ENCODE measurements around the gene GPAM. TPM values are rescaled to one million over a fixed set of nuclear protein-coding genes. Genes with fewer than 3 reads are reported as not detected.
"Not testable (repeated sequence)": the region's sequence is repeated elsewhere in the genome, so short reads cannot be mapped to it uniquely, and the experiment has no call there.

Gene GPAM, protein sequence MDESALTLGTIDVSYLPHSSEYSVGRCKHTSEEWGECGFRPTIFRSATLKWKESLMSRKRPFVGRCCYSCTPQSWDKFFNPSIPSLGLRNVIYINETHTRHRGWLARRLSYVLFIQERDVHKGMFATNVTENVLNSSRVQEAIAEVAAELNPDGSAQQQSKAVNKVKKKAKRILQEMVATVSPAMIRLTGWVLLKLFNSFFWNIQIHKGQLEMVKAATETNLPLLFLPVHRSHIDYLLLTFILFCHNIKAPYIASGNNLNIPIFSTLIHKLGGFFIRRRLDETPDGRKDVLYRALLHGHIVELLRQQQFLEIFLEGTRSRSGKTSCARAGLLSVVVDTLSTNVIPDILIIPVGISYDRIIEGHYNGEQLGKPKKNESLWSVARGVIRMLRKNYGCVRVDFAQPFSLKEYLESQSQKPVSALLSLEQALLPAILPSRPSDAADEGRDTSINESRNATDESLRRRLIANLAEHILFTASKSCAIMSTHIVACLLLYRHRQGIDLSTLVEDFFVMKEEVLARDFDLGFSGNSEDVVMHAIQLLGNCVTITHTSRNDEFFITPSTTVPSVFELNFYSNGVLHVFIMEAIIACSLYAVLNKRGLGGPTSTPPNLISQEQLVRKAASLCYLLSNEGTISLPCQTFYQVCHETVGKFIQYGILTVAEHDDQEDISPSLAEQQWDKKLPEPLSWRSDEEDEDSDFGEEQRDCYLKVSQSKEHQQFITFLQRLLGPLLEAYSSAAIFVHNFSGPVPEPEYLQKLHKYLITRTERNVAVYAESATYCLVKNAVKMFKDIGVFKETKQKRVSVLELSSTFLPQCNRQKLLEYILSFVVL
- total RNA-seq = 1 to 10 TPM; 3.8 to 5.5 TPM

DNA sequence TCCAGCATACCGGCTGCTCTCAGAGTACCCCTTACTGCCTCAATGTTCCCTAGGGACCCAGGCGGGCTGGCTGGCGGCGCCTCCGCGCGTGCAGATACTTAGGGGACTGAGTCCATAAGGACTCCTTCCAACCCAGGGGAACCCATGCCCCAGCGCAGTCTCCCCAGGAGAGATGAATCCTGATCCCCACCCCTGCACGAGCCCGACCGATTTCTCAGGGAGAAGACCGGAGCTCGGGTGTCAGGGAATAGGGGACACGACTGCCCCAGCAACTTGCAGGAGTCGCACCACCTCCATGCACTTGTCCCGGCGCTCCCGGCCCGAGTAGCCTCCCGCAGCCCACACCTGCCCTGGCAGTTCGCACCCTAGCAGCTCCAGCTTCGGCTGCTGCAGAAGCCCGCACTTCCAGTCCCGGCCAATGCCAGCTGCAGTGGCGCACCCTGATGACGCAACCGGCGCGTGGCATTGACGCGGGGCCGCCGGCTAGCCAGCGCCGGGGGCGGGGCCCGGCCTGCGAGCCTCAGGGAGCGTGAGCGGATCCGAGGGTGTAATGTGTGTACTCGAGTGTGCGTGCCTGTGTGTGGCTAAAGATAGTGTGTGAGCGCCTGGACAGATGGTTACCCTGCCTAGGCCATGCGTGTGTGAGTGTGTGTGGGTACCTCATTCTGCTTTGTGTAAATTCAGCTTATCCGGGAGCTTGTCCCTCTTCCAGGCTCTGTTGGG, at the start of gene GPAM:
GPAM (minus strand) TSS at position 437 of the 723 bp plus-strand sequence. CDS start 1,981 bp downstream, outside the sequence.
- H3K27ac Mint-ChIP-seq = peak within 1 kb of the TSS; percentile 81

DNA sequence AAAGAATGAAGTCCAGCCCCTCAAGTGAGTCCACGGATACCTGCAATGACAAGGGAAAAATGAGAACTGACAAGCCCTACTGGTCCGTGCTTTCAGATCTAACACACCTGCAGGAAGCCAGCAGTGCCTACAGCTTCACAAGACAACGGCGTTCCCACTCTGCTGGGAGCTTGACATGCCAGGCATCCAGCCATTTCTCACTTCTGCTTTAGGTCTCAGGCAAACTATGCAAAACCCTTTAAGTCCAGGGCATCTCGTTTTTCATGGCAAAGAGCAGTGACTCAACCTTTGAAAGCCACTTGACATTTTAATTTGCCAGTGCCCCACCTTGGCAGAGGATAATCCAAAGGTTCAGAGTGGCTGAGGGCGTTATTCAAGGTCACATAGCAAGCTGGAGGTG, 49.1 kb upstream of the GPAM start:
- DNase-seq = no peak
- no peaks in the 10 kb centered on the region for H3K36me3 Mint-ChIP-seq (ENCODE audit: low read depth)
- ChIA-PET POLR2A (no interaction called here), CTCF (no interaction called here)
- no peaks in the 10 kb centered on the region for H3K9me3 Mint-ChIP-seq
- peaks cover 2% of the 10 kb centered on the region for H3K4me1 Mint-ChIP-seq
- no peak overlapping the region for H3K4me3 Mint-ChIP-seq
- H3K27ac Mint-ChIP-seq = no peak overlapping the region
- H3K27me3 Mint-ChIP-seq = peaks cover 9% of the 10 kb centered on the region

More for the DNA sequence above, at the start of gene GPAM:
- H3K27me3 Mint-ChIP-seq = peaks cover 6% of the 10 kb centered on the region
- ChIA-PET CTCF (interaction anchor here (0.8 to 2.6 kb wide), 2 partner anchors 11 to 46 kb away, joined by 3 to 15 read pairs; no protein-coding TSS in a partner anchor), POLR2A (interaction anchor here (0.8 to 1.9 kb wide), 8 partner anchors 11 to 264 kb away, joined by 3 to 9 read pairs (median 4); partner anchors contain the start of genes VTI1A and ZDHHC6)
- peak within 1 kb of the TSS; percentile 93 for H3K4me3 Mint-ChIP-seq
- peaks cover 34% of the 10 kb centered on the region for H3K4me1 Mint-ChIP-seq
- peaks cover 4% of the 10 kb centered on the region for H3K9me3 Mint-ChIP-seq
- DNase-seq = peak; percentile 98
- H3K36me3 Mint-ChIP-seq (ENCODE audit: low read depth) = peaks cover 22% of the 10 kb centered on the region

DNA sequence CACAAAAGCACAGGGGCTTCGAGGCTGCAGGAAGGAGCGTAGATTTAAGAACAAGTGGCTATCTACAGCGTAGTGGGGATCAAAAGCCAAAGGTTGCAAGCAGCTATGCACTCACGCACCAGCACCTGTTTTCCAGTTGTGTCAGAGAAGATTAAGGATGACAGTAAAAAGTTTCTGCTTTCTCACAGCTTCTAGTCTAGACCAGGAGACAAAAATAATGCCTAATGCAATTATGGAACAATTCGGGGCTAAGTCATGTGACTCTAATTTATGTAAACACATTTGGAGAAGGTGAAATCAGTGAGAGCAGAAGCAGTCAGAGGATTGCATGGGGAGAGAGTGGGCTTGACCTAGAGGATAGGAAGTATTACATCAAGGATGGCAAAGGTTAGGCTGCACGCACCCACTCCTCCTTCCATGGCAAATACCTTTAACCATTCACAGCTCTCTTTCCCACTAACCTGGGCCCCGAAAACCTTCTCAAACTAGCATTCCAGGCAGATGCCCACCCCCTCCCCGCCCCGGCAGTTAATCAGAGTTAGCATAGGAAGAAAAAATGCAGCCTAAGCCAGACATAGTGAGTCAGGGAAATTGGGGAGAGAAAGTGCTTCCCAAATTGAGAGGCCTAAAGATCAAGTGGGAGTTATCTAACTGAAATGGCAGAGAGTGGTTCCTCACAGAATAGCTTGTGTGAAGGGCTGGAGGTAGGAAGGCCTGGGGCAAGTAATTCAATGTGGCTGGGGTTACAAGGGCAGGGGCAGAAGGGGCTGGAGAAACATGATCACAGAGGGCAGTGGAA, 48.2 kb upstream of the GPAM start:
- Mint-ChIP-seq H3K9me3 (no peaks in the 10 kb centered on the region), H3K27me3 (peaks cover 9% of the 10 kb centered on the region), H3K4me3 (no peak overlapping the region), H3K4me1 (peaks cover 4% of the 10 kb centered on the region), H3K27ac (no peak overlapping the region), H3K36me3 (ENCODE audit: low read depth) (no peaks in the 10 kb centered on the region)
- DNase-seq = no peak
- CTCF ChIA-PET = no interaction called here
- POLR2A ChIA-PET = no interaction called here

DNA sequence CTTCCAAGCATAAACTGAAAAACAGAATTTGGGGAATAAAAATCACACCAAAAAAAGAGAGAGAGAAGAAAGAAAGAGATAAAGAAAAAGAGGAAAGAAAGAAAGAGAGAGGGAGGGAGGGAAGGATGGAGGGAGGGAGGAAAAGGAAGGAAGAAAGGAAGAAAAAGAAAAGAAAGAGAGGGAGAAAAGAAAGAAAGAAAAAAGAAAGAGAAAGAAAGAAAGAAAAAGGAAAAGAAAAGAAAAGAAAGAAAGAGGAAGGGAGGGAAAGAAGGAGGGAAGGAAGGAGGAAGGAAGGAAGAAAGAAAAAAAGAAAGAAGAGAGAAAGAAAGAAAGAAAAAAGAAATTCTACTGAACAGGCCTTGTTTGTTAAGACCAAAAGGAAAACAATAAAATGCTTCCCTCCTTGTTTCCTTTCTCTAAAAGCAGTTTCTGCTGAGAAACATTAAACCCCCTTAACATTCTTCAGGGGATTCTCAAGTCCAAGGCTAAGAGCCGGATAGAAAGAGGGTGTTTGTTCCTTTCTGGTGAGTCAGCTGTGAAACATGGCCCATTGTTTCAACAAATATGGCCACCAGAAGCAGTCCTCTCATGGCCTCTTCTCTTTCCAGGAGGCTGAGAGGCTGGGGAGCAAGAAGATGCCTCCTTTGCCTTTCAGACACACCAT, 46.9 kb upstream of the GPAM start:
- POLR2A ChIA-PET = no interaction called here
- CTCF ChIA-PET = no interaction called here
- H3K9me3 Mint-ChIP-seq = no peaks in the 10 kb centered on the region
- no peak overlapping the region for H3K4me3 Mint-ChIP-seq
- peaks cover 4% of the 10 kb centered on the region for H3K4me1 Mint-ChIP-seq
- H3K36me3 Mint-ChIP-seq (ENCODE audit: low read depth) = no peaks in the 10 kb centered on the region
- DNase-seq = no peak
- no peak overlapping the region for H3K27ac Mint-ChIP-seq
- H3K27me3 Mint-ChIP-seq = peaks cover 9% of the 10 kb centered on the region

DNA sequence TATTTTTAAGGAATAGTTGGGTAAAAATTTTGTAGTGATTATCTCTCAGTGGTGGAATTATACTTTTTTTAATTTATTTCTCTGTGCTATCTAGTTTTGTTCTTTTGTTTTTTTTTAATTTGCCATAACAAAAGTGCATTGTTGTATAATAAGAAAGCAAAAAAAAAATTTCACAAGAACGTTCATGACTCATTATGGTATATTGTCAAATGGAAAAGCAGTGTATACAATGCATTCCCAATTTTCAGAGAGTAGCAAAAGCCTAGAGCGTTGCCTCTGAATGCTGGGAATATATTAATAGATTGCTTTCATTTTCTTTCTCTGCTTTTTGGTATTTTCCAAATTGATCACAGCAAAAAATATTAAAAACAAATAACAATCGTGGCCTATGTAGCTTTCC, 46.3 kb upstream of the GPAM start:
- H3K9me3 Mint-ChIP-seq = no peaks in the 10 kb centered on the region
- peaks cover 4% of the 10 kb centered on the region for H3K4me1 Mint-ChIP-seq
- ChIA-PET POLR2A (no interaction called here), CTCF (no interaction called here)
- H3K36me3 Mint-ChIP-seq (ENCODE audit: low read depth) = no peaks in the 10 kb centered on the region
- no peak overlapping the region for H3K4me3 Mint-ChIP-seq
- H3K27me3 Mint-ChIP-seq = peaks cover 9% of the 10 kb centered on the region
- DNase-seq = no peak
- no peak overlapping the region for H3K27ac Mint-ChIP-seq

DNA sequence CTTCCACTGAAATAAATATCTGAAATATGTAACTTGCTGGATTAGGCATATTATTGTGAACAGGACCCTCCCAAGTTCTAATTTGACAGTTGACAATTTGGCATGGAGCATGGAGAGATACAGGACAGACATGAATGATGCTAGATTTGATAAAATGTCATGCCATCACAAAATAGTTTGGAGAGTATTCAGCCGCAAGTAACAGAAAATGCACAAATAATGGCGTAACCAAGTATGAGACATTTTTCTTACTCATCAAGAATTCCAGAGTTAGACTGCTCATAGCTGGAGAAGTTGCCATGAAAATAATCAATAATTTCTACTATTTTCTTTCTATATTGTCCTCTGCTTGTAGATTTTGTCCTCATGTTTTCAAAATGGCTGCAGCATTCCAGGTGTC, 45.5 kb upstream of the GPAM start:
- ChIA-PET CTCF (no interaction called here), POLR2A (no interaction called here)
- H3K27ac Mint-ChIP-seq = no peak overlapping the region
- no peaks in the 10 kb centered on the region for H3K9me3 Mint-ChIP-seq
- peaks cover 9% of the 10 kb centered on the region for H3K27me3 Mint-ChIP-seq
- H3K4me3 Mint-ChIP-seq = no peak overlapping the region
- no peaks in the 10 kb centered on the region for H3K36me3 Mint-ChIP-seq (ENCODE audit: low read depth)
- no peak for DNase-seq
- H3K4me1 Mint-ChIP-seq = peaks cover 4% of the 10 kb centered on the region

DNA sequence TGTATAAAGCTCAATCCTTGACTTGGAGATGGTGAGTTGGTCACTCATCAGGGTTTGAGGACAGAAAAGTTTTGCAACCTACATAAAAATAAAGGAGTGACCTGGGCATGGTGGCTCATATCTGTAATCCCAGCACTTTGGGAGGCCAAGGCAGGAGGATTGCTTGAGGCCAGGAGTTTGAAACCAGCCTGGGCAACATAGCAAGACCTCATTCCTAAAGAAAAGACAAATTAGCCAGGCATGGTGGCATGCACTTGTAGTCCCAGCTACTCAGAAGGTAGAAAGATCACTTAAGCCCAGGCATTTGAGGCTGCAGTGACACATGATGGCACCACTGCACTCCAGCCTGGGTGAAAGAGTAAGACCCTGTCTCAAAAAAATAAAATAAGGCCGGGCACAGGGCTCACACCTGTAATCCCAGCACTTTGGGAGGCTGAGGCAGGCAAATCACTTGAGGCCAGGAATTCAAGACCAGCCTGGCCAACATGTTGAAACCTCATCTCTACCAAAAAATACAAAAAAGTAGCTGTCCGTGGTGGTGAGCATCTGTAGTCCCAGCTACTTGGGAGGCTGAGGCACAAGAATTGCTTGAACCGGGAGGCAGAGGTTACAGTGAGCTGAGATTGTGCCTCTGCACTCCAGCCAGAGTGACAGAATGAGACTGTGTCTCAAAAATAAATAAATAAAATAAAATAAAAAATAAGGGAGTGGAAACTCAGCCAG, 45.0 kb upstream of the GPAM start:
- H3K4me1 Mint-ChIP-seq; H3K9me3 Mint-ChIP-seq; H3K27ac Mint-ChIP-seq; H3K27me3 Mint-ChIP-seq; DNase-seq; H3K4me3 Mint-ChIP-seq; POLR2A ChIA-PET; H3K36me3 Mint-ChIP-seq (ENCODE audit: low read depth); CTCF ChIA-PET: not testable (repeated sequence)

DNA sequence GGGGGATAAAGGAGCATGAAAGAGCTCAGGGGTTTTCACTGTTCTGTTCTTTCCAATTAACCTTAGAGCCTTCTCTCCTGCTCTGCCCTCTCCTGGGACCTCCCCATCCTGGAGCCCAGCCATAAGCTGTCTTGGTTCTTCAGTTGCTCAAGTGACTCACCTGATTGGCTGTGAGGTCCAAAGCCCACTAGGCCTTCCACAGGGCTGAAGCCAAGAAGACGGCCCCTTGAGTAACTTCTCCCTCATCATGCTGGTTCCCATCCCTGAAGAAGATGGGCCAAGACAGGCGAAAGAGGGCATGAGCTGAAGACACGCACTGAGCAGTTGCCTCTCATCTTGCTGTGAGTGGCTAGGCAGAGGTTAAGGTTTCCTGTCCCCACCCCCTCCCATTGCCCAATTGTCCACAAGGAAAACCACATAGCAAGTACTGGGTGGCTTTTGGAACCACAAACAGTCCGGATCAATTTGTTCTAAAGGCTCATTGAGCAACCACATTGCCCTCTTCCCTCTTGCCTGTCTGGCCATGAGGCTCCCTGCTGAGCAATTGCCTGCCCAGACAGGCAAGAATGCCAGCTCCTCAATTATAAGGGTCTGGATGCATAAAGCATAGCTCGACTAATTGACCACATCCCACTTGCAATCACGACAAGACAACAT, 43.9 kb upstream of the GPAM start:
- no peak for DNase-seq
- Mint-ChIP-seq H3K36me3 (ENCODE audit: low read depth) (no peaks in the 10 kb centered on the region), H3K27ac (no peak overlapping the region), H3K4me3 (no peak overlapping the region), H3K4me1 (peaks cover 4% of the 10 kb centered on the region), H3K9me3 (no peaks in the 10 kb centered on the region), H3K27me3 (peaks cover 11% of the 10 kb centered on the region)
- CTCF ChIA-PET = no interaction called here
- POLR2A ChIA-PET = interaction anchor here (0.8 kb wide), 1 partner anchor 16 kb away, joined by 3 read pairs; no protein-coding TSS in a partner anchor

DNA sequence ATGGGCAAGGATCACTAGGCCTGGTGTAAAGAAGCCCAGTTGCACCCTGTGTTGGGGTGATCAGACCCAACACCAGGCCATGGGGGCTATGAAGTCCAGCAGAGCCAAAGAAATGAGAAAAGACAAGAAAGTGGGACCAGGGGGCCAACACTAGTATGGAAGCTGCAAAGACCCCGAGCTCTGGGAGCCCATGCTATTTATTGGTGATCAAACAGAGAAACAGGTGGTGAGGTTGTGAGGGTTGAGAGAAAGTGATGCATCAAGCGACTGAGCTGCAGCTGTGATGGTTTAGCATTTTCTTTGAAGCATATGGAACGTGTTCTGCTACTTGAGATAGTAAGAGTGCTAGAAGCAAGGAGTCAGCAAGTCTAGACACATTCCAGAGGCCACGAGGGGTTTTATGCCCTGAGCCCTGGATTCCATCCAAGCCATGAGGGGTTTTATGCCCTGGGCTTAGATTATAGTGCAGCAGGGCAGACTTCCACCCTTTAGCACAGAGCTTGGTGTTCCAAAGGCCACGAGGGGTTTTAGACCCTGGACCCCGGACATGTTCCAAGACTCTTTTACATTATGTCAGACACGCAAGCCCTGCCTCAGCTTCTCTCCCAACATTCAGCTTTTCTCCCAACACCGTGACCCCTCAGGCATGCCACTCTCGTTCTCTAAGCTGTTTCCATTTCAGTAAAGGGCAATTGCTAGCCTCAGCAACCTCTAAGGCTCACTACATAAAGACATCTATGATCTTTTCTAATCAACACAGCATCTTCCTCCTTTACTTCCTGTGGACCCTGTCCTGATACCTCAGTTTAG, 43.1 kb upstream of the GPAM start:
- Mint-ChIP-seq H3K4me1 (peaks cover 4% of the 10 kb centered on the region), H3K27me3 (peaks cover 6% of the 10 kb centered on the region), H3K27ac (no peak overlapping the region), H3K4me3 (no peak overlapping the region), H3K9me3 (no peaks in the 10 kb centered on the region), H3K36me3 (ENCODE audit: low read depth) (no peaks in the 10 kb centered on the region)
- ChIA-PET CTCF (no interaction called here), POLR2A (interaction anchor here (0.8 kb wide), 1 partner anchor 17 kb away, joined by 3 read pairs; no protein-coding TSS in a partner anchor)
- DNase-seq = no peak

DNA sequence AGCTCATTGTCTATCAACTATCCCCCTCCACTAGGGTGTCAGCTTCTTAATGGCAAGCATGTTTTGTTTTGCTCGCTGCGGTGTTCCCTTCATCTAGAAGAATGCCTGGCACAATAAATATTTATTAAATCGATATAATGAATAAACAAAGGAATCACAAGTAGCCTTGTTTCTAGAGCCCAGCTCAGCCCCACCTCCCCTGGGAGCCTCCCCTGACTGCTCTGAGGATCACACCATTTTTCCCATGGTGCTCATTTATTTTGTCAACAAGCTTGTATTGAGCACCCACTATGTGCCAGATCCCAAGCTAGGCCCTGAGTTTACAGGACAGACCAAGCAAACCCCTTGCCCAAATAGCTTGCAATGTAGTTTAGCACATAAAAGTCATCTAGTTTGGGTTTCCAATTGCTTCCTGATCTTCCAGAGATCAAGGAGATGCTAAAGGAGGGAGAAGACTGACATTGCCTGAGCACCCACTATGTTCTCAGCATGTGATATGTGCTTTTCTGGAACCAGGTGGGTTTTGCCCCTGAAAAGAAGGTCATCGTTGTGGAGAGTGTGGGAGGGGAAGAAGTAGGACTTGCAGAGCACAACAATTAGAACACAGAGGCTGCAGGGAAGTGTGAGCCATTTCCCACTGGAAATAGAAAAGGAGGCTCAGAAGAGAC, 42.3 kb upstream of the GPAM start:
- H3K4me3 Mint-ChIP-seq = no peak overlapping the region
- H3K27ac Mint-ChIP-seq = no peak overlapping the region
- peaks cover 4% of the 10 kb centered on the region for H3K4me1 Mint-ChIP-seq
- H3K36me3 Mint-ChIP-seq (ENCODE audit: low read depth) = no peaks in the 10 kb centered on the region
- DNase-seq = no peak
- ChIA-PET CTCF (no interaction called here), POLR2A (no interaction called here)
- H3K27me3 Mint-ChIP-seq = peaks cover 4% of the 10 kb centered on the region
- H3K9me3 Mint-ChIP-seq = no peaks in the 10 kb centered on the region
